Spleen (tissue), 7 donors: ENCODE data around the gene TRIM74.
"Not testable (repeated sequence)": the region's sequence is repeated elsewhere in the genome, so short reads cannot be mapped to it uniquely, and the experiment has no call there.

Experiments used
- POLR2A ChIP-seq, 3 donors: fragments of 450-650 bp; IDR thresholded peaks; one replicate each; pipeline ENCODE4 v1.5.1; 2017; ENCODE audit warnings: antibody characterized with exemption in 3 of 3, mild to moderate bottlenecking in 1 of 3
- POLR2AphosphoS5 ChIP-seq, 3 donors: sonication (generic); formaldehyde crosslinking; IDR thresholded peaks; one replicate each; pipeline ENCODE4 v1.5.1; 2017; ENCODE audit warnings: antibody characterized with exemption in 3 of 3
- TF ChIP-seq, protein P1 (sequence below), 11 experiments: fragments of 200-600 bp in 7 of 11; fragments of 450-650 bp in 4 of 11; sonication (generic) in 4 of 11; IDR thresholded peaks in 8 of 11; conservative IDR thresholded peaks in 3 of 11; 1 replicate in 7 of 11; 2 replicates in 4 of 11; pipeline versions ENCODE4 v1.4.0 to v1.8.0; 2016 to 2021; ENCODE audit warnings: antibody characterized with exemption in 11 of 11, inconsistent platforms in 4 of 11, mild to moderate bottlenecking in 1 of 11
- donor health status: DM: no; HTN: no; CAD: no; lungs with moderate emphysema.
- donor health status: DM: no; HTN: no; CAD: no.
- donor health status: DM: no; HTN: no; CAD: no.

DNA sequence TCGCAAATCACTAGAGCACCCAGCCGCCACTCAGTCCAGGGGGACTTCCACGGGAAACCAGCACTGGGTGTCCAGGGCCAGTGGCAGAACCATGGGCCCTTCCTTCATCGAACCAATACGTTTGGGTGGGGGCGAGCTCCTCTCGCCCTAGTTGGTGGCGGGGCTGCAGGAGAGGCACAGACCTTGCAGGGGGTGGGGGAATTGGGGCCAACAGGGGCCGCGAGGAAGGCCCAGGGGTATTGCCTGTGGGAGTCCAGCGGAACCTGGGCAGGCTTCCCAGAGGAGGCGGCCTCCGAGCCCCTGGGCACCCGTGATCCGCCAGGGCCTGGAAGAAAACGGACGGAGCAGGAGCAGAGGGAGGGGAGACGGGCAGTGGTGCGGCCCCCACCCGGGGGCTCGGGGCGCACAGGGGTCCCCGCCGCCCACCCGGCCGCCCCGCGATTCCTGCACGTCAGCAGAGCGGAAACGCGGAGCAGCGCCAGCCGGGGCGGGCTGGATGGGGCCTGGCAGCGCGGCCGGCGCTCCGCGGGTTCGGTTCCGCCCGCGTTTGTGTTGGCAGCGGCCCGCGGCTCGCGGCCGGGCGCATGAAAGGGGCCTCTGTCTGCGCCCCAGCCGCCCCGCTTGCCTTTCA is 6.5 kb upstream of the TRIM74 start:
- TF ChIP-seq, protein P1, sequence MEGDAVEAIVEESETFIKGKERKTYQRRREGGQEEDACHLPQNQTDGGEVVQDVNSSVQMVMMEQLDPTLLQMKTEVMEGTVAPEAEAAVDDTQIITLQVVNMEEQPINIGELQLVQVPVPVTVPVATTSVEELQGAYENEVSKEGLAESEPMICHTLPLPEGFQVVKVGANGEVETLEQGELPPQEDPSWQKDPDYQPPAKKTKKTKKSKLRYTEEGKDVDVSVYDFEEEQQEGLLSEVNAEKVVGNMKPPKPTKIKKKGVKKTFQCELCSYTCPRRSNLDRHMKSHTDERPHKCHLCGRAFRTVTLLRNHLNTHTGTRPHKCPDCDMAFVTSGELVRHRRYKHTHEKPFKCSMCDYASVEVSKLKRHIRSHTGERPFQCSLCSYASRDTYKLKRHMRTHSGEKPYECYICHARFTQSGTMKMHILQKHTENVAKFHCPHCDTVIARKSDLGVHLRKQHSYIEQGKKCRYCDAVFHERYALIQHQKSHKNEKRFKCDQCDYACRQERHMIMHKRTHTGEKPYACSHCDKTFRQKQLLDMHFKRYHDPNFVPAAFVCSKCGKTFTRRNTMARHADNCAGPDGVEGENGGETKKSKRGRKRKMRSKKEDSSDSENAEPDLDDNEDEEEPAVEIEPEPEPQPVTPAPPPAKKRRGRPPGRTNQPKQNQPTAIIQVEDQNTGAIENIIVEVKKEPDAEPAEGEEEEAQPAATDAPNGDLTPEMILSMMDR (IDR thresholded peaks at IDR 0.05 in 8 of 11, conservative IDR thresholded peaks at IDR 0.05 in 3 of 11): not testable (repeated sequence)
- TF ChIP-seq POLR2A, POLR2AphosphoS5 (IDR thresholded peaks at IDR 0.05): not testable (repeated sequence)
